GM12892 (cell line): Measurements from ENCODE around the gene TMPRSS4.

Source experiments
- POLR2A ChIP-seq: IDR thresholded peaks from 2 replicates; pipeline ENCODE4 v1.6.1; 2011; ENCODE audit warnings: low read depth, low read length, control low read depth
- POLR2AphosphoS5 ChIP-seq: IDR thresholded peaks from 2 replicates; pipeline ENCODE4 v1.6.1; 2011; ENCODE audit warnings: low read depth, low read length, control low read depth
- TAF1 ChIP-seq: IDR thresholded peaks from 2 replicates; pipeline ENCODE4 v1.6.1; 2011; ENCODE audit warnings: low read depth, mild to moderate bottlenecking, control low read depth, low read length, borderline replicate concordance

DNA sequence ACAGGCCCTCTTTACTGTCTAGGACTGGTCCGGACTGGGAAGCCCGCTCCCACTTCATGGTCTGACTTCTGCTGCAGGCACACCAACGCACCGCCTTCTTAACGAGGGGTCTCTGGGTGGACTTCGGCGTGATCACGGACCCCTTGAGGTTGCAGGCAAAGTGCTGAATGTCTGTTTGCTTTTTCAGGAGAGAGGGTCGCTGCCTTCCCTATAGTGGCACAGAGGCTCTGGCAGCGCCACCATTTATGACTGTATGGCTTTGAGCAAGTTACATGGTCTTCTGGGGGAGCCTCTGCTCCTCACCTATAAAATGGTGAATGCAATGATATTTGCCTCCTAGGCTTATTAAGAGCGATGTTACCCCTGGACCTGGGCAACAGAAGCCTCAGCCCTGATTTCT is 77.1 kb downstream of the TMPRSS4 start:
- no peak for TF ChIP-seq POLR2AphosphoS5
- TF ChIP-seq POLR2A, result no peak
- no peak for TF ChIP-seq TAF1
